ENCODE measurements around the gene CAPN5.

The CAPN5 gene

GRCh38 chr11:77149716-77150392, 83.1 kb downstream of the CAPN5 start:
- DNase-seq (ENCODE audit: low read depth, low spot score) = no peak

GRCh38 chr11:77150836-77151235, 84.1 kb downstream of the CAPN5 start:
- DNase-seq (ENCODE audit: low read depth, low spot score) = no peak

- DNase-seq (ENCODE audit: low read depth, low spot score) = no peak
Measured at GRCh38 chr11:77151804-77152509, 85.2 kb downstream of the CAPN5 start.

- DNase-seq (ENCODE audit: low read depth, low spot score) = no peak
Measured at GRCh38 chr11:77152846-77153245, 86.1 kb downstream of the CAPN5 start.

GRCh38 chr11:77153276-77154185, 86.8 kb downstream of the CAPN5 start:
- no peak for DNase-seq (ENCODE audit: low read depth, low spot score)

- no peak for DNase-seq (ENCODE audit: low read depth, low spot score)
Measured at GRCh38 chr11:77154381-77155081, 87.8 kb downstream of the CAPN5 start.

- DNase-seq (ENCODE audit: low read depth, low spot score) = no peak
Measured at GRCh38 chr11:77155082-77155475, 88.3 kb downstream of the CAPN5 start.

GRCh38 chr11:77155556-77156130, 88.9 kb downstream of the CAPN5 start:
- no peak for DNase-seq (ENCODE audit: low read depth, low spot score)

GRCh38 chr11:77156396-77157195, 89.8 kb downstream of the CAPN5 start:
- no peak for DNase-seq (ENCODE audit: low read depth, low spot score)

- DNase-seq (ENCODE audit: low read depth, low spot score) = no peak
Measured at GRCh38 chr11:77158041-77158695, 91.4 kb downstream of the CAPN5 start.

- no peak for DNase-seq (ENCODE audit: low read depth, low spot score)
Measured at GRCh38 chr11:77159219-77159936, 92.6 kb downstream of the CAPN5 start.

GRCh38 chr11:77159937-77160495, 93.2 kb downstream of the CAPN5 start:
- no peak for DNase-seq (ENCODE audit: low read depth, low spot score)

GRCh38 chr11:77163271-77163670, 96.5 kb downstream of the CAPN5 start:
- DNase-seq (ENCODE audit: low read depth, low spot score) = no peak

GRCh38 chr11:77165066-77165465, 98.3 kb downstream of the CAPN5 start:
- DNase-seq (ENCODE audit: low read depth, low spot score) = no peak

- DNase-seq (ENCODE audit: low read depth, low spot score) = no peak
Measured at GRCh38 chr11:77166021-77166420, 99.2 kb downstream of the CAPN5 start.

- no peak for DNase-seq (ENCODE audit: low read depth, low spot score)
Measured at GRCh38 chr11:77167111-77167626, 100.4 kb downstream of the CAPN5 start.

- no peak for DNase-seq (ENCODE audit: low read depth, low spot score)
Measured at GRCh38 chr11:77167791-77168190, 101.0 kb downstream of the CAPN5 start.

- DNase-seq (ENCODE audit: low read depth, low spot score) = no peak
Measured at GRCh38 chr11:77170107-77170506, 103.3 kb downstream of the CAPN5 start.

- no peak for DNase-seq (ENCODE audit: low read depth, low spot score)
Measured at GRCh38 chr11:77171254-77171653, 104.5 kb downstream of the CAPN5 start.

Data from brain pericyte (primary cell).